H9 (cell line): ENCODE measurements around the gene PFDN2. TPM values are rescaled to one million over a fixed set of nuclear protein-coding genes. Genes with fewer than 3 reads are reported as not detected.

ENCODE experiments used
- DNase-seq: peaks from one replicate; pipeline ENCODE4 v3.0.0-alpha.2; 2017
- H2AFZ ChIP-seq: one replicate; pipeline ENCODE4 v1.6.1; 2013; ENCODE audit warnings: mild to moderate bottlenecking, low read length, control low read depth, moderate library complexity
- H2AK5ac ChIP-seq: 2 replicates; pipeline ENCODE4 v1.6.1; 2013; ENCODE audit warnings: low read length, control low read depth, mixed read lengths; ENCODE audit not compliant: insufficient read length
- H2BK120ac ChIP-seq: one replicate; pipeline ENCODE4 v1.6.1; 2013; ENCODE audit warnings: low read depth, mild to moderate bottlenecking, low read length, control low read depth, inconsistent platforms; ENCODE audit not compliant: poor library complexity, severe bottlenecking
- H2BK12ac ChIP-seq: 2 replicates; pipeline ENCODE4 v1.6.1; 2013; ENCODE audit warnings: low read length, control low read depth, mixed read lengths, low read depth; ENCODE audit not compliant: insufficient read length
- H2BK15ac ChIP-seq: 2 replicates; pipeline ENCODE4 v1.6.1; 2013; ENCODE audit warnings: low read depth, low read length, control low read depth
- H2BK20ac ChIP-seq: one replicate; pipeline ENCODE4 v1.6.1; 2013; ENCODE audit warnings: low read depth, mild to moderate bottlenecking, low read length, control low read depth, inconsistent platforms; ENCODE audit not compliant: poor library complexity, severe bottlenecking
- H2BK5ac ChIP-seq: 2 replicates; pipeline ENCODE4 v1.6.1; 2013; ENCODE audit warnings: low read length, control low read depth, mixed read lengths; ENCODE audit not compliant: insufficient read length
- H3K14ac ChIP-seq: 2 replicates; pipeline ENCODE4 v1.6.1; 2013; ENCODE audit warnings: low read length, control low read depth; ENCODE audit not compliant: insufficient read depth
- H3K18ac ChIP-seq: 2 replicates; pipeline ENCODE4 v1.6.1; 2013; ENCODE audit warnings: low read depth, mild to moderate bottlenecking, mixed read lengths, low read length, control low read depth; ENCODE audit not compliant: insufficient read length
- H3K23ac ChIP-seq: 2 replicates; pipeline ENCODE4 v1.6.1; 2013; ENCODE audit warnings: low read length, control low read depth, mixed read lengths, low read depth; ENCODE audit not compliant: insufficient read length
- H3K23me2 ChIP-seq: 2 replicates; pipeline ENCODE4 v1.6.1; 2013; ENCODE audit warnings: low read depth, mild to moderate bottlenecking, mixed read lengths, low read length, control low read depth; ENCODE audit not compliant: insufficient read length, poor library complexity, severe bottlenecking
- H3K27ac ChIP-seq: 2 replicates; pipeline ENCODE4 v1.5.1; 2013; ENCODE audit warnings: low read length, control low read depth, mixed read lengths, low read depth; ENCODE audit not compliant: insufficient read length
- H3K27me3 ChIP-seq: 2 replicates; pipeline ENCODE4 v1.6.1; 2013; ENCODE audit warnings: low read length, control low read depth, inconsistent platforms; ENCODE audit not compliant: insufficient read depth
- H3K4ac ChIP-seq: 2 replicates; pipeline ENCODE4 v1.6.1; 2013; ENCODE audit warnings: low read depth, mild to moderate bottlenecking, control low read depth, inconsistent platforms, low read length, moderate library complexity
- H3K4me1 ChIP-seq: 2 replicates; pipeline ENCODE4 v1.6.1; 2013; ENCODE audit warnings: low read length, control low read depth, inconsistent platforms; ENCODE audit not compliant: insufficient read depth
- H3K4me2 ChIP-seq: 2 replicates; pipeline ENCODE4 v1.6.1; 2013; ENCODE audit warnings: low read length, control low read depth, mixed read lengths; ENCODE audit not compliant: insufficient read length, insufficient read depth
- H3K56ac ChIP-seq: 2 replicates; pipeline ENCODE4 v1.6.1; 2013; ENCODE audit warnings: low read depth, mild to moderate bottlenecking, mixed read lengths, low read length, control low read depth; ENCODE audit not compliant: insufficient read length
- H3K79me1 ChIP-seq: 2 replicates; pipeline ENCODE4 v1.6.1; 2013; ENCODE audit warnings: low read depth, mild to moderate bottlenecking, moderate library complexity, low read length, control low read depth, inconsistent platforms; ENCODE audit not compliant: insufficient read depth, poor library complexity, severe bottlenecking
- H3K79me2 ChIP-seq: 2 replicates; pipeline ENCODE4 v1.6.1; 2013; ENCODE audit warnings: low read length, control low read depth, inconsistent platforms; ENCODE audit not compliant: insufficient read depth
- H3K9ac ChIP-seq: 2 replicates; pipeline ENCODE4 v1.6.1; 2013; ENCODE audit warnings: low read length, control low read depth, mixed read lengths; ENCODE audit not compliant: insufficient read length; ENCODE audit errors: extremely low read depth
- H3K9me3 ChIP-seq: one replicate; pipeline ENCODE4 v1.6.1; 2013; ENCODE audit warnings: low read depth, low read length, inconsistent platforms; ENCODE audit not compliant: control insufficient read depth
- H3T11ph ChIP-seq: one replicate; pipeline ENCODE4 v1.6.1; 2013; ENCODE audit warnings: mild to moderate bottlenecking, low read length, control low read depth, inconsistent platforms
- H4K20me1 ChIP-seq: one replicate; pipeline ENCODE4 v1.6.1; 2013; ENCODE audit not compliant: control insufficient read depth, insufficient read length, insufficient read depth
- H4K5ac ChIP-seq: 2 replicates; pipeline ENCODE4 v1.6.1; 2013; ENCODE audit warnings: low read depth, mild to moderate bottlenecking, mixed read lengths, low read length, control low read depth; ENCODE audit not compliant: insufficient read length
- H4K8ac ChIP-seq: replicated peaks from 2 replicates; pipeline ENCODE4 v1.6.1; 2013; ENCODE audit warnings: low read length, control low read depth, mixed read lengths, low read depth; ENCODE audit not compliant: insufficient read length
- H4K91ac ChIP-seq: 2 replicates; pipeline ENCODE4 v1.6.1; 2013; ENCODE audit warnings: low read depth, mild to moderate bottlenecking, moderate library complexity, mixed read lengths, low read length, control low read depth; ENCODE audit not compliant: insufficient read length
- H3K27ac Mint-ChIP-seq, 3 experiments: 2 replicates in 2 of 3; 3 replicates in 1 of 3; pipeline ENCODE4 v1.8.0; 2020 to 2021; ENCODE audit warnings: mixed read lengths in 3 of 3, mild to moderate bottlenecking in 1 of 3, moderate library complexity in 1 of 3
- H3K27me3 Mint-ChIP-seq: 2 replicates; pipeline ENCODE4 v1.8.0; 2021; ENCODE audit warnings: low read depth, mild to moderate bottlenecking, moderate library complexity, mixed read lengths
- H3K36me3 Mint-ChIP-seq, 3 experiments: 2 replicates in 2 of 3; 3 replicates in 1 of 3; pipeline ENCODE4 v1.8.0; 2020 to 2021; ENCODE audit warnings: low read depth in 3 of 3, mixed read lengths in 3 of 3; ENCODE audit not compliant: insufficient read depth in 1 of 3
- H3K4me1 Mint-ChIP-seq, 2 experiments: 2 replicates each; pipeline ENCODE4 v1.8.0; 2020; ENCODE audit warnings: mixed read lengths in 2 of 2
- H3K4me3 Mint-ChIP-seq, 2 experiments: 2 replicates in 1 of 2; 3 replicates in 1 of 2; pipeline ENCODE4 v1.8.0; 2020 to 2021; ENCODE audit warnings: mild to moderate bottlenecking in 2 of 2, mixed read lengths in 2 of 2, moderate library complexity in 1 of 2
- H3K9me3 Mint-ChIP-seq, 2 experiments: 2 replicates in 1 of 2; 3 replicates in 1 of 2; pipeline ENCODE4 v1.8.0; 2020; ENCODE audit warnings: mild to moderate bottlenecking in 2 of 2, mixed read lengths in 2 of 2, moderate library complexity in 1 of 2
- CTCF ChIP-seq: fragments of 200-600 bp; sonication (generic); conservative IDR thresholded peaks from 3 replicates; pipeline ENCODE4 v1.8.0; 2021; ENCODE audit warnings: antibody characterized with exemption, mild to moderate bottlenecking
- WGBS: extraction: QIAGEN DNeasy Blood & Tissue Kit; methylation state at CpG from one replicate; pipeline ENCODE4 v1.1.7; 2013; ENCODE audit warnings: missing lambda C conversion rate, low lambda C conversion rate, mixed read lengths; ENCODE audit not compliant: insufficient read length; ENCODE audit errors: extremely low coverage; 5-methylcytosine and 5-hydroxymethylcytosine counted together
- total RNA-seq: library from RNA; stranded (reverse); gene quantifications from 2 replicates; pipeline ENCODE4 v1.2.1, GENCODE V29; 2021

PFDN2 gene
- total RNA-seq, 1 experiment from 2014 or later, result 71.8 TPM

GRCh38 chr1:161121042-161121650 lies 3.3 kb upstream of the PFDN2 start:
- Histone ChIP-seq H3K27ac (no peak overlapping the region), H3K79me2 (peaks cover 2% of the 10 kb centered on the region; the same call in 1 of the 2 replicates)

More at GRCh38 chr1:161121042-161121650, 3.3 kb upstream of the PFDN2 start:
- Histone ChIP-seq H2BK5ac (no peak overlapping the region), H4K5ac (no peak overlapping the region), H3K79me1 (no peaks in the 10 kb centered on the region), H2AK5ac (no peak overlapping the region), H4K8ac (no peak overlapping the region), H3K23ac (no peak overlapping the region), H3K4ac (no peak overlapping the region), H4K91ac (no peak overlapping the region), H3K4me1 (peaks cover 5% of the 10 kb centered on the region; the same call in 1 of the 2 replicates), H3K9ac (no peak overlapping the region), H3K14ac (no peak overlapping the region), H3K4me2 (no peak overlapping the region), H2AFZ (no peak overlapping the region), H2BK15ac (no peak overlapping the region), H2BK20ac (no peak overlapping the region), H3T11ph (no peak overlapping the region), H3K23me2 (peaks cover 9% of the 10 kb centered on the region), H2BK120ac (no peak overlapping the region), H3K9me3 (no peaks in the 10 kb centered on the region), H2BK12ac (no peak overlapping the region), H3K27me3 (no peaks in the 10 kb centered on the region), H3K56ac (no peak overlapping the region), H3K18ac (no peak overlapping the region), H4K20me1 (no peaks in the 10 kb centered on the region)
- no peak overlapping the region for H3K27ac Mint-ChIP-seq
- TF ChIP-seq CTCF, result no peak
- no peaks in the 10 kb centered on the region for H3K27me3 Mint-ChIP-seq
- peaks cover 34 to 67% (median 60%) of the 10 kb centered on the region in 3 experiments; a peak in 6 of 7 replicates for H3K36me3 Mint-ChIP-seq
- H3K4me1 Mint-ChIP-seq, result peaks cover 18 to 24% of the 10 kb centered on the region in 2 experiments
- no peaks in the 10 kb centered on the region for H3K9me3 Mint-ChIP-seq
- no CpG with 5 or more reads among the region's 3 CpGs for WGBS
- no peak for DNase-seq
- no peak overlapping the region; a peak in 1 of 5 replicates for H3K4me3 Mint-ChIP-seq
